ENCODE measurements around the gene GPR161.

DNA sequence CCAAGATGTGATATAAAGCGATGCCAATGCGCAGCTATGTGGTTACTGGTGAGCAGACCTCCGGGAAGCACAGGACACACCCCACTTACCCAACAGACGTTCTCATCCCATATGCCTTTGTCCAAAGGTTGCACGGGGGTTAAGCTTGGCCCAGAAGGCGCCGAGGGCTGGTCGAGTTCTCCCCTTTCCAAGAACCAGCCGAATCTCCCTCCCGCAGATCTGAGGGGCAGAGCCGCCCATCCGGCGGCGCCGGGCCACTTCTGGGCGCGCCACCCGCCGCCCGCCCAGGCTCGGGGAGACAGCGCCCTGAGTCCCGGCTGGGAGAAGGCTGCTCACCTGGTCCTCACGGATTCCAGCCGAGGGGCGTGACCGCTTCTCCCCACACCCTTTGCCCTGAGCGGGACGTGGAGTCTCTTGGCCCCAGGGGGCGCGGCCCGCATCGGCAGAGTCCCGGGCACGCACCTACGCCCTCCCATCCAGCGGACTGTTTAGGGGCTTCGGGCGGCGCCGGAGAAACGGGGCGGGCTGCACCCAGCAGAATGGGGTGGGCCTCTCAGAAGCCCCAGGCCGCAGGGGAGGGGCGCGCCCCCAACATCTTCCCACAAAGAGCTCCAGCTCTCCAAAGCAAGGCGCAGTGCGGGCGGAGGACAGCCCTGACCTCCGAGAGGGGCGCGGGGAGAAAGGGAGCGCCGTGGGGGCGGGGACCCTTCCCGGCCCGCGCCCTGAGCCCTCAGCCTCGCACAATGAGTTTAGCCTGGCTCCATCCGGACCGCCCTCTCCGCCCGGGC is 615 bp downstream of the GPR161 start:
- TF ChIP-seq, protein P1, sequence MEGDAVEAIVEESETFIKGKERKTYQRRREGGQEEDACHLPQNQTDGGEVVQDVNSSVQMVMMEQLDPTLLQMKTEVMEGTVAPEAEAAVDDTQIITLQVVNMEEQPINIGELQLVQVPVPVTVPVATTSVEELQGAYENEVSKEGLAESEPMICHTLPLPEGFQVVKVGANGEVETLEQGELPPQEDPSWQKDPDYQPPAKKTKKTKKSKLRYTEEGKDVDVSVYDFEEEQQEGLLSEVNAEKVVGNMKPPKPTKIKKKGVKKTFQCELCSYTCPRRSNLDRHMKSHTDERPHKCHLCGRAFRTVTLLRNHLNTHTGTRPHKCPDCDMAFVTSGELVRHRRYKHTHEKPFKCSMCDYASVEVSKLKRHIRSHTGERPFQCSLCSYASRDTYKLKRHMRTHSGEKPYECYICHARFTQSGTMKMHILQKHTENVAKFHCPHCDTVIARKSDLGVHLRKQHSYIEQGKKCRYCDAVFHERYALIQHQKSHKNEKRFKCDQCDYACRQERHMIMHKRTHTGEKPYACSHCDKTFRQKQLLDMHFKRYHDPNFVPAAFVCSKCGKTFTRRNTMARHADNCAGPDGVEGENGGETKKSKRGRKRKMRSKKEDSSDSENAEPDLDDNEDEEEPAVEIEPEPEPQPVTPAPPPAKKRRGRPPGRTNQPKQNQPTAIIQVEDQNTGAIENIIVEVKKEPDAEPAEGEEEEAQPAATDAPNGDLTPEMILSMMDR (IDR thresholded peaks at IDR 0.05) = no peak
- TF ChIP-seq POLR2A (IDR thresholded peaks at IDR 0.05) = no peak
- TF ChIP-seq POLR2AphosphoS5 (IDR thresholded peaks at IDR 0.05) = no peak
- TF ChIP-seq EP300 (IDR thresholded peaks at IDR 0.05) = no peak

Measured in gastroesophageal sphincter (tissue), 3 donors.